GM12878 (cell line): ENCODE measurements around the gene SLC4A9. TPM values are rescaled to one million over a fixed set of nuclear protein-coding genes. Genes with fewer than 3 reads are reported as not detected.

Source experiments
- ATAC-seq: fragments of 200-7000 bp; cut with Tn5 transposase; 3 replicates; pipeline ENCODE4 v1.9.1; 2020; ENCODE audit warnings: mild to moderate bottlenecking, moderate library complexity
- BruUV-seq: library from RNA; stranded (reverse); fragments of 400-500 nt; replicated peaks from 2 replicates; lab custom pipeline; 2021; lab: Mats Ljungman, UMichigan
- CTCF ChIA-PET: fragments of 300-600 bp; sonication (Branson Sonifier 250); formaldehyde crosslinking; extraction: SDS; loops from one replicate; lab custom pipeline; 2021; ENCODE audit warnings: inconsistent platforms; lab: Yijun Ruan, JAX
- POLR2A ChIA-PET: fragments of 350-600 bp; formaldehyde crosslinking; extraction: SDS; loops from one replicate; lab custom pipeline; 2021; ENCODE audit warnings: inconsistent platforms; lab: Charles Lee
- RAD21 ChIA-PET: fragments of 300-600 bp; sonication (Branson Sonifier 250); formaldehyde crosslinking; loops from one replicate; lab custom pipeline; 2023; ENCODE audit warnings: antibody characterized with exemption; ENCODE audit not compliant: unreplicated experiment; lab: Charles Lee
- SMC1A ChIA-PET: fragments of 300-600 bp; sonication (Branson Sonifier 250); formaldehyde crosslinking; loops from one replicate; lab custom pipeline; 2023; ENCODE audit not compliant: unreplicated experiment, uncharacterized antibody; lab: Charles Lee
- DNase-seq: peaks from one replicate; pipeline ENCODE4 v3.0.0-alpha.2; 2011; ENCODE audit warnings: low read depth, low spot score
- FAIRE-seq: peaks from 3 replicates; lab custom pipeline; 2011; peaks lifted over from hg19 to GRCh38; lab: Jason Lieb, UNC
- H2AFZ ChIP-seq: 2 replicates; pipeline ENCODE4 v1.6.0; 2011; ENCODE audit warnings: low read depth, low read length, control low read depth; ENCODE audit not compliant: control insufficient read depth
- H3K27ac ChIP-seq: 2 replicates; pipeline ENCODE4 v1.5.1; 2011; ENCODE audit warnings: control low read depth; ENCODE audit not compliant: control insufficient read depth, insufficient read depth
- H3K27me3 ChIP-seq, 2 experiments: replicated peaks in 1 of 2; 2 replicates each; pipeline versions ENCODE4 v1.6.0 to v1.6.1; 2011; ENCODE audit warnings: low read length in 1 of 2; ENCODE audit not compliant: control insufficient read depth in 2 of 2, insufficient read depth in 2 of 2
- H3K36me3 ChIP-seq, 2 experiments: 2 replicates each; pipeline ENCODE4 v1.5.1; 2011; ENCODE audit warnings: low read length in 1 of 2; ENCODE audit not compliant: control insufficient read depth in 2 of 2, insufficient read depth in 2 of 2
- H3K4me1 ChIP-seq: 2 replicates; pipeline ENCODE4 v1.6.1; 2011; ENCODE audit warnings: mild to moderate bottlenecking, low read length, moderate library complexity, mixed read lengths; ENCODE audit not compliant: control insufficient read depth, insufficient read depth
- H3K4me2 ChIP-seq: 2 replicates; pipeline ENCODE4 v1.6.0; 2011; ENCODE audit warnings: control low read depth; ENCODE audit not compliant: control insufficient read depth, insufficient read depth
- H3K4me3 ChIP-seq: fragments of 200-600 bp; sonication (generic); 2 replicates; pipeline ENCODE4 v1.5.1; 2016
- H3K79me2 ChIP-seq: 2 replicates; pipeline ENCODE4 v1.6.0; 2011; ENCODE audit warnings: low read length; ENCODE audit not compliant: control insufficient read depth, insufficient read depth
- H3K9ac ChIP-seq: 2 replicates; pipeline ENCODE4 v1.8.0; 2011; ENCODE audit warnings: low read length, control low read depth, mixed read lengths; ENCODE audit not compliant: control insufficient read depth, insufficient read depth
- H3K9me3 ChIP-seq: replicated peaks from 3 replicates; pipeline ENCODE4 v1.5.1; 2011; ENCODE audit warnings: mild to moderate bottlenecking, low read length; ENCODE audit not compliant: control insufficient read depth, insufficient read depth
- H4K20me1 ChIP-seq: 2 replicates; pipeline ENCODE4 v1.6.0; 2011; ENCODE audit not compliant: control insufficient read depth, insufficient read depth
- BHLHE40 ChIP-seq, 2 experiments: fragments of 450-650 bp in 1 of 2; IDR thresholded peaks; 2 replicates each; pipeline ENCODE4 v1.6.1; 2011 to 2017; ENCODE audit warnings: low read depth in 2 of 2, borderline replicate concordance in 1 of 2, improper control_type of control experiment in 1 of 2, low read length in 1 of 2, mild to moderate bottlenecking in 1 of 2
- HDAC2 ChIP-seq: fragments of 200-600 bp; sonication (generic); IDR thresholded peaks from 2 replicates; pipeline ENCODE4 v1.6.1; 2017
- KLF5 ChIP-seq: fragments of 450-650 bp; IDR thresholded peaks from 2 replicates; pipeline ENCODE4 v1.6.1; 2014; ENCODE audit warnings: mild to moderate bottlenecking; ENCODE audit not compliant: partially characterized antibody
- MEF2B ChIP-seq: fragments of 450-650 bp; IDR thresholded peaks from 2 replicates; pipeline ENCODE4 v1.6.1; 2018; ENCODE audit warnings: mild to moderate bottlenecking, moderate library complexity; ENCODE audit not compliant: partially characterized antibody, poor library complexity, severe bottlenecking
- MTA3 ChIP-seq: IDR thresholded peaks from 2 replicates; pipeline ENCODE4 v1.6.1; 2012; ENCODE audit warnings: low read length, inconsistent platforms, borderline replicate concordance
- MXI1 ChIP-seq: fragments of 150-350 bp; IDR thresholded peaks from 2 replicates; pipeline ENCODE4 v1.6.1; 2011; ENCODE audit warnings: low read depth, mild to moderate bottlenecking, inconsistent platforms, low read length, improper control_type of control experiment
- SKIL ChIP-seq: fragments of 450-650 bp; IDR thresholded peaks from 2 replicates; pipeline ENCODE4 v1.6.1; 2017; ENCODE audit warnings: mild to moderate bottlenecking, low read depth, inconsistent platforms; ENCODE audit not compliant: poor library complexity, severe bottlenecking
- SMARCA5 ChIP-seq: fragments of 450-650 bp; IDR thresholded peaks from 2 replicates; pipeline ENCODE4 v1.6.1; 2017; ENCODE audit warnings: mild to moderate bottlenecking
- SMC3 ChIP-seq: IDR thresholded peaks from 2 replicates; pipeline ENCODE4 v1.6.1; 2011; ENCODE audit warnings: low read length, improper control_type of control experiment, borderline replicate concordance
- WRNIP1 ChIP-seq: IDR thresholded peaks from 2 replicates; pipeline ENCODE4 v1.6.1; 2011; ENCODE audit warnings: low read depth, low read length, improper control_type of control experiment, borderline replicate concordance
- ZBTB33 ChIP-seq: fragments of 450-650 bp; IDR thresholded peaks from 2 replicates; pipeline ENCODE4 v1.6.1; 2017; ENCODE audit warnings: mild to moderate bottlenecking
- ZSCAN29 ChIP-seq: fragments of 450-650 bp; IDR thresholded peaks from 2 replicates; pipeline ENCODE4 v1.6.1; 2017; ENCODE audit warnings: mild to moderate bottlenecking, moderate library complexity
- WGBS: methylation state at CpG from one replicate; pipeline ENCODE4 v1.1.6; 2016; ENCODE audit warnings: low lambda C conversion rate; ENCODE audit not compliant: insufficient replicate concordance, insufficient coverage; ENCODE audit errors: missing lambda C conversion rate; 5-methylcytosine and 5-hydroxymethylcytosine counted together
- in situ Hi-C: fragments of 300-500 bp; cut with MboI; formaldehyde crosslinking; loops from 9 replicates; pipeline ENCODE4 v1.14.3; 2018; ENCODE audit warnings: mixed read lengths
- intact Hi-C: fragments of 100-400 bp; cut with micrococcal nuclease; formaldehyde crosslinking; loops from one replicate; pipeline ENCODE4 v1.14.2; 2022; ENCODE audit not compliant: unreplicated experiment
- polyA plus RNA-seq, 11 experiments: library from polyadenylated mRNA; depleted of rRNA in 4 of 11; unstranded in 6 of 11; stranded (reverse) in 5 of 11; fragments of >200 nt; fragmentation: Nextera tagmentation in 4 of 11; fragmentation: Illumina TruSeq in 1 of 11; extraction: Ambion mirVana in 4 of 11; extraction: Trizol in 1 of 11; gene quantifications; 1 replicate in 1 of 11; 2 replicates in 10 of 11; pipeline versions ENCODE4 v1.2.1 to v1.2.3, GENCODE V29; 2011 to 2016; ENCODE audit warnings: inconsistent platforms in 2 of 11, missing spikeins in 2 of 11, low read depth in 1 of 11
- total RNA-seq, 4 experiments: library from RNA; depleted of rRNA in 3 of 4; stranded (reverse); fragments of >200 nt in 3 of 4; fragmentation: Illumina TruSeq in 1 of 4; extraction: Trizol in 1 of 4; gene quantifications; 2 replicates each; pipeline versions ENCODE4 v1.2.1 to v1.2.3, GENCODE V29; 2013 to 2021

The SLC4A9 gene
- total and polyA plus RNA-seq, 10 of the 15 experiments (the other 5 are each of a cell fraction or from before 2014, with no cell fraction given): 0.03 to 0.05 (median 0.05) TPM; not detected in 7

- no peak for TF ChIP-seq MXI1
Measured at GRCh38 chr5:140383300-140383699, 23.3 kb downstream of the SLC4A9 start (continued).

DNA sequence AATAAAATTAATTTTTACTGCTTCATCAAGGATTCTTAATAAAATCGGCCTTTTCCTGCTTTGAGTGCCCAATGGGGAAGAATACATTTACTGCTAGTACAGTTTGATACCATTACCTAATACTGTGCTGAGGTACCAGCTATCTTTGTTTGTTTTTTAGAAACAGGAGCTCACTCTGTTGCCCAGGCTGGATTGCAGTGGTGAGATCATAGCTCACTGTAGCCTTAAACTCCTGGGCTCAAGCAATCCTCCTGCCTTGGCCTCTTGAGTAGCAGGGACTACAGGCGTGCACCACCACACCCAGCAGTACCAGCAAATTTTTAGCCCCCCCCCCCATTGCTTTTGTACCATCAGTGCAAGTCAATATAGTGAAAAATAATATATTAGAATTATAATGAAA, 28.1 kb downstream of the SLC4A9 start:
- intact Hi-C loops: no loop called here
- H3K4me2 ChIP-seq: no peak overlapping the region
- DNase-seq: no peak
- ChIA-PET SMC1A (interaction anchor here (0.7 to 1.3 kb wide), 2 partner anchors 16 to 208 kb away, joined by 3 to 5 read pairs; no protein-coding TSS in a partner anchor), RAD21 (no interaction called here), POLR2A (interaction anchor here (1.0 to 1.5 kb wide), 2 partner anchors 165 to 650 kb away, joined by 3 read pairs; no protein-coding TSS in a partner anchor), CTCF (interaction anchor here (1.0 to 4.6 kb wide), 6 partner anchors 11 to 601 kb away, joined by 3 to 28 read pairs (median 5); no protein-coding TSS in a partner anchor)
- H3K4me3 ChIP-seq: no peak overlapping the region
- no peak overlapping the region for H2AFZ ChIP-seq
- FAIRE-seq: no peak
- H3K4me1 ChIP-seq: no peaks in the 10 kb centered on the region
- no peaks in the 10 kb centered on the region for H4K20me1 ChIP-seq
- no peak overlapping the region for H3K9ac ChIP-seq
- BruUV-seq: no TSS peak
- no peaks in the 10 kb centered on the region for H3K27me3 ChIP-seq
- in situ Hi-C loops: no loop called here
- 92% methylated on average over 2 of the region's 2 CpGs for WGBS
- TF ChIP-seq KLF5: no peak
- no peak for TF ChIP-seq MEF2B
- no peak for TF ChIP-seq ZSCAN29
- TF ChIP-seq SMARCA5: no peak
- no peak for TF ChIP-seq MXI1
- TF ChIP-seq HDAC2: no peak
- TF ChIP-seq WRNIP1: no peak
- no peak overlapping the region for H3K27ac ChIP-seq
- no peak for ATAC-seq
- no peaks in the 10 kb centered on the region for H3K79me2 ChIP-seq
- no peaks in the 10 kb centered on the region for H3K9me3 ChIP-seq
- no peaks in the 10 kb centered on the region for H3K36me3 ChIP-seq

DNA sequence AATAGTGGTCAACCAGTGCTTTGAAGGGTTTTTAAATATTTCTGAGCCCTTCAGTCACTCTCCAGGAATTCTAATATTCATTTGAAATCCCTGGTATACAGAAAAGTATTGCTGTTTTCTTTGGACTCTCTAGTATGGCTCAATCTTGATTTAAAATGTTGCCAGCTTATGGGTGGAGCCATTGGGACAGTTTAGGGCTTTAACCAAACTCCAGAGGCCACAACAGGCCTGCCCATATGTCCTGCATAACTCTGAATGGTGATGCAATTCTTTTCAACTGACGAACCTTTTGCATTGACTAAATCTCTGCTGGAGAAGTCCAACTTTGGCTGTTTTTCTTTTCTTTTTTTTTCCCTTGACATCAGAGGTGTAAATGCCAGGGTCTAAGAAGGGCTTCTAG, 31.3 kb downstream of the SLC4A9 start:
- in situ Hi-C loops: no loop called here
- no peak for TF ChIP-seq ZBTB33
- TF ChIP-seq BHLHE40 (IDR thresholded peaks at IDR 0.05; ENCODE audit: borderline replicate concordance in 1 of 2, low read depth in 2 of 2, low read length in 1 of 2): no peak
- TF ChIP-seq SKIL: no peak
- TF ChIP-seq SMC3: no peak
- no peak for TF ChIP-seq MTA3
- WGBS: 95% methylated on average over 1 of the region's 1 CpG
- Histone ChIP-seq H4K20me1 (no peaks in the 10 kb centered on the region), H3K9ac (no peak overlapping the region), H3K9me3 (no peaks in the 10 kb centered on the region), H3K27ac (no peak overlapping the region), H3K4me2 (no peak overlapping the region), H3K79me2 (no peaks in the 10 kb centered on the region), H3K27me3 (no peaks in the 10 kb centered on the region), H2AFZ (no peak overlapping the region), H3K36me3 (no peaks in the 10 kb centered on the region), H3K4me1 (no peaks in the 10 kb centered on the region), H3K4me3 (no peak overlapping the region)
- ChIA-PET POLR2A (no interaction called here), CTCF (no interaction called here), RAD21 (no interaction called here), SMC1A (no interaction called here)
- DNase-seq (no peak), ATAC-seq (no peak), FAIRE-seq (no peak)
- no TSS peak for BruUV-seq
- intact Hi-C loops: no loop called here
